SK-N-MC (cell line): ENCODE results near the gene KLK14.

Source experiments
- EZH2 ChIP-seq: fragments of 200-600 bp; sonication (generic); IDR thresholded peaks from one replicate; pipeline ENCODE4 v1.6.1; 2017; ENCODE audit warnings: antibody characterized with exemption
- FOXP2 ChIP-seq: optimal IDR thresholded peaks from 2 replicates; pipeline ENCODE3; 2011; ENCODE audit warnings: mild to moderate bottlenecking, moderate library complexity; ENCODE audit not compliant: insufficient read depth; ENCODE audit errors: extremely low read length, control extremely low read depth
- POLR2AphosphoS5 ChIP-seq: IDR thresholded peaks from 2 replicates; pipeline ENCODE4 v1.6.1; 2012; ENCODE audit warnings: mild to moderate bottlenecking, low read depth, low read length, borderline replicate concordance

DNA sequence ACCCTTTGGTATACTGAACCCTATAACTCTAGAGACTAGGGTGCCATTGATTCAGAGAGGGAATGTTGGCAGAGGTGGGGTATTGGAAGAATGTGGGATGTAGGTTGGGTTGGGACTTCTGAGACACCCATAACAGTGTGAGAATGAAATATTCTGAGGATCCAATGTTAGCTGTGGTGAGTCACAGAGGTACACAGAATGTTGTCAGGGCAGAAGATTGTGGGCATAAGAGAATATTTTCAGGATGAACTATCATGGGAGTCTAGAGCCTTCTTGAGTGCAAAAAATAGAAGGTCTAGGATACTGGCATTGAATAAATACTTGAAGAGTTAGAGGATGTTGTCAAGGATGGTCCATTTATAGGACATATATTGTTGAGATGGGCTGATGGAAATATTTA lies 26.8 kb downstream of the KLK14 start:
- no peak for TF ChIP-seq EZH2
- TF ChIP-seq POLR2AphosphoS5: no peak
- TF ChIP-seq FOXP2: no peak
